ENCODE results near the gene DGKB. TPM values are rescaled to one million over a fixed set of nuclear protein-coding genes. Genes with fewer than 3 reads are reported as not detected.

Gene DGKB
- polyA plus RNA-seq, 1 of the 3 experiments (the other 2 are of a cell fraction): 2.1 TPM

DNA sequence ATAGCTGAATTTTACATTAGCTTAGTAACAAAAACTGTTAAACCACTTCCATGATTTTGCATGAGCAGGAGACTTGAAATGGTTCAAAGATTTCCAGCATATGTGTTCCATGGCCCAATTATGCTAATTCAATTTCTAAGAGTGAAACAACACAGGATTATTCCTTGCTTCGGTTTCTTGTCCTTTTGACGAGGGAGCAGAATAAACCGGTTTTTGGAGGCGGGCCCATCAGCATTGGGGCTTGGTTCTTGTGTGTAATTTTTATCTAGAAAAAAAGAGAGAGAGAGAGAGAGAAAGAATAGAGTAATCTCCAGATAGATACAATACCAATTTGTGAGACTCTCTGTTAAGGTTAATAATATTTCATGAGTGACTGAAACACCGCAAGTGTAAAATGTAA, 753.6 kb downstream of the DGKB start:
- Histone ChIP-seq H3K4me3 (ENCODE audit: low read depth in 2 of 2, low read length in 1 of 2) (no peak overlapping the region), H3F3A (replicated peaks; ENCODE audit: insufficient read depth) (no peaks in the 10 kb centered on the region), H2AFZ (ENCODE audit: low read depth) (no peak overlapping the region), H3K9ac (no peak overlapping the region), H3K9me2 (no peaks in the 10 kb centered on the region), H3K79me2 (ENCODE audit: insufficient read depth) (no peaks in the 10 kb centered on the region), H3K4me2 (no peak overlapping the region), H3K27me3 (ENCODE audit: insufficient read depth) (no peaks in the 10 kb centered on the region), H3K27ac (ENCODE audit: low read depth in 2 of 2, low read length in 1 of 2) (no peak overlapping the region), H3K9me3 (no peaks in the 10 kb centered on the region), H4K20me1 (ENCODE audit: insufficient read depth) (no peaks in the 10 kb centered on the region), H3K36me3 (replicated peaks in 1 of 2; ENCODE audit: control insufficient read depth in 1 of 2, insufficient read depth in 2 of 2, low read length in 1 of 2) (no peaks in the 10 kb centered on the region), H3K4me1 (ENCODE audit: control insufficient read depth in 1 of 2, insufficient read depth in 2 of 2, low read depth in 1 of 2, low read length in 1 of 2) (peaks cover 0 to 8% of the 10 kb centered on the region in 2 experiments; a peak in 1 of 4 replicates)
- POLR2A ChIA-PET: no interaction called here
- TF ChIP-seq MEF2A (IDR thresholded peaks at IDR 0.05; ENCODE audit: borderline replicate concordance, low read depth) (no peak), ELF1 (IDR thresholded peaks at IDR 0.05) (no peak), TAF1 (IDR thresholded peaks at IDR 0.05; ENCODE audit: borderline replicate concordance, low read depth, low read length) (no peak), RAD21 (IDR thresholded peaks at IDR 0.05; ENCODE audit: low read length) (no peak), RFX5 (IDR thresholded peaks at IDR 0.05; ENCODE audit: low read length) (no peak), FOXM1 (IDR thresholded peaks at IDR 0.05; ENCODE audit: low read depth) (no peak), EP300 (IDR thresholded peaks at IDR 0.05; ENCODE audit: borderline replicate concordance in 1 of 2, low read depth in 1 of 2, low read length in 1 of 2) (no peak), RXRA (IDR thresholded peaks at IDR 0.05; ENCODE audit: borderline replicate concordance, low read depth) (no peak), GATA2 (CRISPR knock-in tag; IDR thresholded peaks at IDR 0.05) (no peak)
- TF ChIP-seq, protein P1, sequence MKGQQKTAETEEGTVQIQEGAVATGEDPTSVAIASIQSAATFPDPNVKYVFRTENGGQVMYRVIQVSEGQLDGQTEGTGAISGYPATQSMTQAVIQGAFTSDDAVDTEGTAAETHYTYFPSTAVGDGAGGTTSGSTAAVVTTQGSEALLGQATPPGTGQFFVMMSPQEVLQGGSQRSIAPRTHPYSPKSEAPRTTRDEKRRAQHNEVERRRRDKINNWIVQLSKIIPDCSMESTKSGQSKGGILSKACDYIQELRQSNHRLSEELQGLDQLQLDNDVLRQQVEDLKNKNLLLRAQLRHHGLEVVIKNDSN (IDR thresholded peaks at IDR 0.05; ENCODE audit: borderline replicate concordance, low read depth): no peak
- TF ChIP-seq, protein P2, sequence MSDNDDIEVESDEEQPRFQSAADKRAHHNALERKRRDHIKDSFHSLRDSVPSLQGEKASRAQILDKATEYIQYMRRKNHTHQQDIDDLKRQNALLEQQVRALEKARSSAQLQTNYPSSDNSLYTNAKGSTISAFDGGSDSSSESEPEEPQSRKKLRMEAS (IDR thresholded peaks at IDR 0.05; ENCODE audit: low read depth): no peak
- TF ChIP-seq, protein P3, sequence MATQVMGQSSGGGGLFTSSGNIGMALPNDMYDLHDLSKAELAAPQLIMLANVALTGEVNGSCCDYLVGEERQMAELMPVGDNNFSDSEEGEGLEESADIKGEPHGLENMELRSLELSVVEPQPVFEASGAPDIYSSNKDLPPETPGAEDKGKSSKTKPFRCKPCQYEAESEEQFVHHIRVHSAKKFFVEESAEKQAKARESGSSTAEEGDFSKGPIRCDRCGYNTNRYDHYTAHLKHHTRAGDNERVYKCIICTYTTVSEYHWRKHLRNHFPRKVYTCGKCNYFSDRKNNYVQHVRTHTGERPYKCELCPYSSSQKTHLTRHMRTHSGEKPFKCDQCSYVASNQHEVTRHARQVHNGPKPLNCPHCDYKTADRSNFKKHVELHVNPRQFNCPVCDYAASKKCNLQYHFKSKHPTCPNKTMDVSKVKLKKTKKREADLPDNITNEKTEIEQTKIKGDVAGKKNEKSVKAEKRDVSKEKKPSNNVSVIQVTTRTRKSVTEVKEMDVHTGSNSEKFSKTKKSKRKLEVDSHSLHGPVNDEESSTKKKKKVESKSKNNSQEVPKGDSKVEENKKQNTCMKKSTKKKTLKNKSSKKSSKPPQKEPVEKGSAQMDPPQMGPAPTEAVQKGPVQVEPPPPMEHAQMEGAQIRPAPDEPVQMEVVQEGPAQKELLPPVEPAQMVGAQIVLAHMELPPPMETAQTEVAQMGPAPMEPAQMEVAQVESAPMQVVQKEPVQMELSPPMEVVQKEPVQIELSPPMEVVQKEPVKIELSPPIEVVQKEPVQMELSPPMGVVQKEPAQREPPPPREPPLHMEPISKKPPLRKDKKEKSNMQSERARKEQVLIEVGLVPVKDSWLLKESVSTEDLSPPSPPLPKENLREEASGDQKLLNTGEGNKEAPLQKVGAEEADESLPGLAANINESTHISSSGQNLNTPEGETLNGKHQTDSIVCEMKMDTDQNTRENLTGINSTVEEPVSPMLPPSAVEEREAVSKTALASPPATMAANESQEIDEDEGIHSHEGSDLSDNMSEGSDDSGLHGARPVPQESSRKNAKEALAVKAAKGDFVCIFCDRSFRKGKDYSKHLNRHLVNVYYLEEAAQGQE (IDR thresholded peaks at IDR 0.05; ENCODE audit: low read depth, low read length): no peak
- TF ChIP-seq, protein P4, sequence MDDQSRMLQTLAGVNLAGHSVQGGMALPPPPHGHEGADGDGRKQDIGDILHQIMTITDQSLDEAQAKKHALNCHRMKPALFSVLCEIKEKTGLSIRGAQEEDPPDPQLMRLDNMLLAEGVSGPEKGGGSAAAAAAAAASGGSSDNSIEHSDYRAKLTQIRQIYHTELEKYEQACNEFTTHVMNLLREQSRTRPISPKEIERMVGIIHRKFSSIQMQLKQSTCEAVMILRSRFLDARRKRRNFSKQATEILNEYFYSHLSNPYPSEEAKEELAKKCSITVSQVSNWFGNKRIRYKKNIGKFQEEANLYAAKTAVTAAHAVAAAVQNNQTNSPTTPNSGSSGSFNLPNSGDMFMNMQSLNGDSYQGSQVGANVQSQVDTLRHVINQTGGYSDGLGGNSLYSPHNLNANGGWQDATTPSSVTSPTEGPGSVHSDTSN (IDR thresholded peaks at IDR 0.05): no peak
- TF ChIP-seq, protein P5, sequence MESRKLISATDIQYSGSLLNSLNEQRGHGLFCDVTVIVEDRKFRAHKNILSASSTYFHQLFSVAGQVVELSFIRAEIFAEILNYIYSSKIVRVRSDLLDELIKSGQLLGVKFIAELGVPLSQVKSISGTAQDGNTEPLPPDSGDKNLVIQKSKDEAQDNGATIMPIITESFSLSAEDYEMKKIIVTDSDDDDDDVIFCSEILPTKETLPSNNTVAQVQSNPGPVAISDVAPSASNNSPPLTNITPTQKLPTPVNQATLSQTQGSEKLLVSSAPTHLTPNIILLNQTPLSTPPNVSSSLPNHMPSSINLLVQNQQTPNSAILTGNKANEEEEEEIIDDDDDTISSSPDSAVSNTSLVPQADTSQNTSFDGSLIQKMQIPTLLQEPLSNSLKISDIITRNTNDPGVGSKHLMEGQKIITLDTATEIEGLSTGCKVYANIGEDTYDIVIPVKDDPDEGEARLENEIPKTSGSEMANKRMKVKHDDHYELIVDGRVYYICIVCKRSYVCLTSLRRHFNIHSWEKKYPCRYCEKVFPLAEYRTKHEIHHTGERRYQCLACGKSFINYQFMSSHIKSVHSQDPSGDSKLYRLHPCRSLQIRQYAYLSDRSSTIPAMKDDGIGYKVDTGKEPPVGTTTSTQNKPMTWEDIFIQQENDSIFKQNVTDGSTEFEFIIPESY (IDR thresholded peaks at IDR 0.05; ENCODE audit: borderline replicate concordance, low read depth): no peak
- WGBS (ENCODE audit: low lambda C conversion rate): 93% methylated on average over 5 of the region's 5 CpGs
- DNase-seq: no peak
- CTCF ChIA-PET: no interaction called here

Data from SK-N-SH (cell line).